Glutamatergic neuron (in vitro differentiated cells): ENCODE results near the gene CTPS2. TPM values are rescaled to one million over a fixed set of nuclear protein-coding genes. Genes with fewer than 3 reads are reported as not detected.
A peak's percentile ranks its signal among the peaks of the same experiment; 100 is the strongest.

Source experiments
- DNase-seq: peaks from one replicate; pipeline ENCODE4 v3.0.0; 2022
- H3K27ac Mint-ChIP-seq: one replicate; pipeline ENCODE4 v1.8.0; 2020; ENCODE audit warnings: mild to moderate bottlenecking, mixed read lengths, inconsistent platforms; ENCODE audit not compliant: unreplicated experiment
- H3K27me3 Mint-ChIP-seq: one replicate; pipeline ENCODE4 v1.8.0; 2020; ENCODE audit warnings: mild to moderate bottlenecking, moderate library complexity, mixed read lengths, inconsistent platforms; ENCODE audit not compliant: unreplicated experiment
- H3K36me3 Mint-ChIP-seq: one replicate; pipeline ENCODE4 v1.8.0; 2020; ENCODE audit warnings: mild to moderate bottlenecking, mixed read lengths, inconsistent platforms; ENCODE audit not compliant: unreplicated experiment
- H3K4me1 Mint-ChIP-seq: one replicate; pipeline ENCODE4 v1.8.0; 2020; ENCODE audit warnings: mild to moderate bottlenecking, low read depth, mixed read lengths, inconsistent platforms; ENCODE audit not compliant: unreplicated experiment
- H3K4me3 Mint-ChIP-seq: one replicate; pipeline ENCODE4 v1.8.0; 2020; ENCODE audit warnings: mild to moderate bottlenecking, mixed read lengths, inconsistent platforms; ENCODE audit not compliant: unreplicated experiment
- H3K9me3 Mint-ChIP-seq: one replicate; pipeline ENCODE4 v1.8.0; 2020; ENCODE audit warnings: mild to moderate bottlenecking, moderate library complexity, mixed read lengths, inconsistent platforms; ENCODE audit not compliant: unreplicated experiment
- total RNA-seq: library from RNA; stranded (reverse); fragmentation: NEBNext Ultra II Directional; extraction: Animal tissue kit (Norgen Biotek cat#: 25700); gene quantifications from one replicate; pipeline ENCODE4 v1.2.1, GENCODE V29; 2021; ENCODE audit not compliant: unreplicated experiment
- TF ChIP-seq, protein P1 (sequence below): fragments of 200-600 bp; sonication (generic); IDR thresholded peaks from one replicate; pipeline ENCODE4 v1.5.0; 2021; ENCODE audit not compliant: partially characterized antibody, unreplicated experiment

CTPS2 gene
- total RNA-seq, 1 donor from 2014 or later: 29.0 TPM

DNA sequence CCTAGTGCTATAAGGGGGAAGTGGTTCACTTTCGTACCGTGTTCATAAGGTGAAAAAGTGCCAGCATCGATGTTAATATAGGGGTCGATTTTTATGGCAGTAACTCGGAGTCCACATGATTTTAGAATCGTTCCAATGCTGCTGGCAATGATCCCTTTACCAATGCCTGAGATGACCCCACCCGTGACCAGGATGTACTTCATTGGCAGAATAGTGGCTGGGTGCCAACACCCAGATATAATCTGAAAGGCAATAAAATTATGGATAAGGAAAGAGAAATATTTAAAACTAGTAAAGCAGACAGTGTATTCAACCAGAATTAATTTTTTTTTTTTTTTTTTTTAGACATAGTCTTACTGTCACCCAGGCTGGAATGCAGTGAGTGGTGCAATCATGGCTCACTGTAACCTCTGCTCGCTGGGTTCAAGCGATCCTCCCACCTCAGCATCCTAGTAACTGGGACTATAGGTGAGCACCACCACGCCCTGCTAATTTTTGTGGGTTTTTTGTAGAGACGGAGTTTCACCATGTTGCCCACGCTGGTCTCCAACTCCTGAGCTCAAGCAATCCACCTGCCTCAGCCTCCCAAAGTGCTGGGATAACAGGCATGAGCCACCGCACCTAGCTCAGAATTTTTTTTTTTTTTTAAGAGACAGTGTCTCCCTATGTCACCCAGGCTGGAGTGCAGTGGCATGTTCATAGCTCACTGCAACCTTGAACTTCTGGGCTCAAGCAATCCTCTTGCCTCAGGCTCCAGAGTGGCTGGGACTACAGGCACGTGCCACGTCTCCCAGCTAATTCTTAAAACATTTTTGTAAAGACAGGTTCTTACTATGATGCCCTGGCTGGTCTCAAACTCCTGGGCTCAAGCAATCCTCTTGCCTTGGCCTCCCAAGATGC lies 9.5 kb downstream of the CTPS2 start:
- H3K4me1 Mint-ChIP-seq: no peaks in the 10 kb centered on the region
- no peaks in the 10 kb centered on the region for H3K36me3 Mint-ChIP-seq
- DNase-seq: no peak
- H3K27ac Mint-ChIP-seq: no peak overlapping the region
- no peak overlapping the region for H3K4me3 Mint-ChIP-seq
- TF ChIP-seq, protein P1, sequence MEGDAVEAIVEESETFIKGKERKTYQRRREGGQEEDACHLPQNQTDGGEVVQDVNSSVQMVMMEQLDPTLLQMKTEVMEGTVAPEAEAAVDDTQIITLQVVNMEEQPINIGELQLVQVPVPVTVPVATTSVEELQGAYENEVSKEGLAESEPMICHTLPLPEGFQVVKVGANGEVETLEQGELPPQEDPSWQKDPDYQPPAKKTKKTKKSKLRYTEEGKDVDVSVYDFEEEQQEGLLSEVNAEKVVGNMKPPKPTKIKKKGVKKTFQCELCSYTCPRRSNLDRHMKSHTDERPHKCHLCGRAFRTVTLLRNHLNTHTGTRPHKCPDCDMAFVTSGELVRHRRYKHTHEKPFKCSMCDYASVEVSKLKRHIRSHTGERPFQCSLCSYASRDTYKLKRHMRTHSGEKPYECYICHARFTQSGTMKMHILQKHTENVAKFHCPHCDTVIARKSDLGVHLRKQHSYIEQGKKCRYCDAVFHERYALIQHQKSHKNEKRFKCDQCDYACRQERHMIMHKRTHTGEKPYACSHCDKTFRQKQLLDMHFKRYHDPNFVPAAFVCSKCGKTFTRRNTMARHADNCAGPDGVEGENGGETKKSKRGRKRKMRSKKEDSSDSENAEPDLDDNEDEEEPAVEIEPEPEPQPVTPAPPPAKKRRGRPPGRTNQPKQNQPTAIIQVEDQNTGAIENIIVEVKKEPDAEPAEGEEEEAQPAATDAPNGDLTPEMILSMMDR: no peak
- H3K27me3 Mint-ChIP-seq: no peaks in the 10 kb centered on the region
- no peaks in the 10 kb centered on the region for H3K9me3 Mint-ChIP-seq

DNA sequence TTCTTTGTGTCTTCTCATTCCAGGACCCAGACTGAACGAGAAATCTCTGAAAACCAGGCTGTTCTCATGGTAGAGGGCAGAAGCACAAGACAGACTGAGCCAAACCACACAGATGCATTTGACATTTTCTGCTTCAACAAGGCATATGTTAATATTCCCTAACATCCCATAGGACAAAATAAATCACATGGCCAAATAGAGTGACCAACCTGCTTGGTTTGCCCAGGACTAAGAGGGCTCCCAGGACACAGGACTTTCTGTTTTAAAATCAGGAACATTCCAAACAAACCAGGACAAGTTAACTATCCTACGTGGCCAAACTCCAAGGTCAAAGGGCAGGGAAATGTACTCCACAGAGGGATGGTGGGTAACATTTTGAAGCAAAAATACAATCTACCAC lies 11.7 kb downstream of the CTPS2 start:
- H3K4me3 Mint-ChIP-seq: no peak overlapping the region

DNA sequence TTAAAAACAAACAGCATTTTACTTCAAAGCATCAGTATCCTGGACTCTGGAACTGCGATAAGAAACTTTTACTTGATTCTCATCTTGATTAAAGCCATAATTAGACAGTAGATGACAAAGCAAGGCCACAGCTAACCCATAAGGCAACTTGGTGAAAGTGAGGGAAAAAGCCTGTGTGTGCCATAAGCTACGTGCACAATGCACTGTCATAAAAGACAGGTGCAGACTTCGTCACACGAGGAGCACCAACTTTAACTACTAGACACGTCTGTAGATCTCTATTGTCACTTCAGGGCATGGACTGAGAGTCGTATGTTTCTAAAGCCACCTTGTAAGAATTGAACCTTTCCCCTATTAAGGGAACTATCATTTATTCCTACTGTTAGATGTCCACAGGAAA lies 13.1 kb downstream of the CTPS2 start:
- Mint-ChIP-seq H3K27me3 (no peaks in the 10 kb centered on the region), H3K9me3 (no peaks in the 10 kb centered on the region), H3K4me1 (no peaks in the 10 kb centered on the region), H3K36me3 (no peaks in the 10 kb centered on the region), H3K27ac (no peak overlapping the region), H3K4me3 (no peak overlapping the region)
- TF ChIP-seq, protein P1: no peak
- DNase-seq: no peak

More for the DNA sequence above, 11.7 kb downstream of the CTPS2 start:
- DNase-seq: no peak
- H3K36me3 Mint-ChIP-seq: no peaks in the 10 kb centered on the region
- H3K9me3 Mint-ChIP-seq: no peaks in the 10 kb centered on the region
- TF ChIP-seq, protein P1: no peak
- H3K27me3 Mint-ChIP-seq: no peaks in the 10 kb centered on the region
- no peaks in the 10 kb centered on the region for H3K4me1 Mint-ChIP-seq
- no peak overlapping the region for H3K27ac Mint-ChIP-seq

DNA sequence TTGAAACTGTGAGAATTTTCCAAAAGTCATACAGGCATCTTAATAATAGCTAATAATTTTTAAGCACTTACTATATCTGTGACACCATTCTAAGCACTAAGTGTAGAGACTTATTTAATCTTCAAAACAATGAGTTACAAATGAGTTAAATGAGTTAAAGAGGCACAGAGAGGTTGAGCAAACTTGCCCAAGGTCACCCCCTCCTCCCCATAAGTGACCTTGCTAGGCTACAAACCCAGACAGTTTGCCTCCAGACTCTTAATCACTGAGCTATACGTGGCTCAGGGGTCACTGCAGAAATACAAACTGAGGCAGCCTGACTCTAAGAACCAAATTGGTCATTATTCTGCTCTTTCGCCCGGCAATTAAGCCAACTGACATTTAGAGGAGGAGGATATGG lies 15.5 kb downstream of the CTPS2 start:
- H3K27ac Mint-ChIP-seq: no peak overlapping the region
- no peaks in the 10 kb centered on the region for H3K9me3 Mint-ChIP-seq
- no peak for DNase-seq
- no peak overlapping the region for H3K4me3 Mint-ChIP-seq
- no peaks in the 10 kb centered on the region for H3K4me1 Mint-ChIP-seq
- H3K36me3 Mint-ChIP-seq: no peaks in the 10 kb centered on the region
- H3K27me3 Mint-ChIP-seq: no peaks in the 10 kb centered on the region
- TF ChIP-seq, protein P1: no peak

DNA sequence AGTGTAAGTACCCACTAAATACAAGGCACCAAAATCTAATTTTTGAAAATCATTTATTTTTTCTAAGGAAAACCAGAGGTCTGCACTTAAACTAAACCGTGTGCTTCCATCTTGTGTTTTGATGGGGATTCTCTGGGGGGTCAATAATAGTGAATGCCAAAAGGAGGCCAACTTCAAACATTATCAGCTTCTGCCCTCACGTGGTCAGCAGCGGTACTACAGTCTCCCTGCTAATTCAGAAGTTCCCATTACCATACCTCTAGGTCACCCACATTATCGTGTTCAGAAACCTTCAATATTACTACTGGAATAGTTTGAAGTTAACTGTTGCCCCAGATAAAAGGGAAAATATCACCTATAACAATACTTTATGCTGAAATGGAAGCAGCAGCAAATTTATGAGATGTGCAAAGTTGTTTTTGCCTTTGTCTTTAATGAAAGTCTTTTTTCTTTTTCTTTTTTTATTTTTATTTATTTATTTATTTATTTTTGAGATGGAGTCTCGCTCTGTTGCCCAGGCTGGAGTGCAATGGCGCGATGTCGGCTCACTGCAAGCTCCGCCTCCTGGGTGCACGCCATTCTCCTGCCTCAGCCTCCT lies 17.3 kb downstream of the CTPS2 start:
- TF ChIP-seq, protein P1: peak; percentile 80
- Mint-ChIP-seq H3K9me3 (no peaks in the 10 kb centered on the region), H3K4me3 (no peak overlapping the region), H3K27me3 (no peaks in the 10 kb centered on the region), H3K4me1 (no peaks in the 10 kb centered on the region), H3K27ac (no peak overlapping the region), H3K36me3 (no peaks in the 10 kb centered on the region)
- DNase-seq: peak; percentile 73
